ENCODE measurements around the gene PDS5A.
"Not testable (repeated sequence)": the region's sequence is repeated elsewhere in the genome, so short reads cannot be mapped to it uniquely, and the experiment has no call there.

PDS5A gene

GRCh38 chr4:39813761-39814160 is 163.9 kb downstream of the PDS5A start:
- DNase-seq (ENCODE audit: low read depth, low spot score); H3K27ac ChIP-seq (ENCODE audit: low read length); H3K4me1 ChIP-seq (ENCODE audit: control insufficient read depth, insufficient read depth, low read length); H3K9me3 ChIP-seq (ENCODE audit: control insufficient read depth, insufficient read depth, low read length); H3K27me3 ChIP-seq (ENCODE audit: control insufficient read depth, insufficient read depth, low read length); H3K36me3 ChIP-seq (ENCODE audit: control insufficient read depth, insufficient read depth, low read length); H3K4me3 ChIP-seq (ENCODE audit: low read length): not testable (repeated sequence)
- 100% methylated on average over 2 of the region's 2 CpGs for WGBS (ENCODE audit: insufficient coverage, insufficient read length)

- not testable (repeated sequence) for H3K36me3 ChIP-seq (ENCODE audit: control insufficient read depth, insufficient read depth, low read length); DNase-seq (ENCODE audit: low read depth, low spot score); H3K27me3 ChIP-seq (ENCODE audit: control insufficient read depth, insufficient read depth, low read length); H3K9me3 ChIP-seq (ENCODE audit: control insufficient read depth, insufficient read depth, low read length); H3K27ac ChIP-seq (ENCODE audit: low read length); H3K4me3 ChIP-seq (ENCODE audit: low read length); H3K4me1 ChIP-seq (ENCODE audit: control insufficient read depth, insufficient read depth, low read length)
- no CpG with 5 or more reads among the region's 1 CpG for WGBS (ENCODE audit: insufficient coverage, insufficient read length)
These were observed 164.7 kb downstream of the PDS5A start for GRCh38 chr4:39813033-39813432.

- DNase-seq (ENCODE audit: low read depth, low spot score), result no peak
- Histone ChIP-seq H3K4me3 (ENCODE audit: low read length) (no peak overlapping the region), H3K36me3 (ENCODE audit: control insufficient read depth, insufficient read depth, low read length) (no peaks in the 10 kb centered on the region), H3K27me3 (ENCODE audit: control insufficient read depth, insufficient read depth, low read length) (no peaks in the 10 kb centered on the region), H3K4me1 (ENCODE audit: control insufficient read depth, insufficient read depth, low read length) (no peaks in the 10 kb centered on the region), H3K9me3 (ENCODE audit: control insufficient read depth, insufficient read depth, low read length) (no peaks in the 10 kb centered on the region), H3K27ac (ENCODE audit: low read length) (no peak overlapping the region)
- WGBS (ENCODE audit: insufficient coverage, insufficient read length), result no CpG with 5 or more reads among the region's 6 CpGs
These were observed 165.2 kb downstream of the PDS5A start for GRCh38 chr4:39812500-39812899.

GRCh38 chr4:39808231-39808749 is 169.4 kb downstream of the PDS5A start:
- no CpG with 5 or more reads among the region's 8 CpGs for WGBS (ENCODE audit: insufficient coverage, insufficient read length)
- H3K27ac ChIP-seq (ENCODE audit: low read length), result no peak overlapping the region

GRCh38 chr4:39802005-39802404 is 175.7 kb downstream of the PDS5A start:
- H3K27ac ChIP-seq (ENCODE audit: low read length), result no peak overlapping the region
- H3K4me1 ChIP-seq (ENCODE audit: control insufficient read depth, insufficient read depth, low read length), result no peaks in the 10 kb centered on the region
- no peak for DNase-seq (ENCODE audit: low read depth, low spot score)
- H3K27me3 ChIP-seq (ENCODE audit: control insufficient read depth, insufficient read depth, low read length), result no peaks in the 10 kb centered on the region
- no peaks in the 10 kb centered on the region for H3K9me3 ChIP-seq (ENCODE audit: control insufficient read depth, insufficient read depth, low read length)
- no CpG with 5 or more reads among the region's 4 CpGs for WGBS (ENCODE audit: insufficient coverage, insufficient read length)
- no peak overlapping the region for H3K4me3 ChIP-seq (ENCODE audit: low read length)
- H3K36me3 ChIP-seq (ENCODE audit: control insufficient read depth, insufficient read depth, low read length), result no peaks in the 10 kb centered on the region

More at GRCh38 chr4:39808231-39808749, 169.4 kb downstream of the PDS5A start:
- H3K36me3 ChIP-seq (ENCODE audit: control insufficient read depth, insufficient read depth, low read length), result no peaks in the 10 kb centered on the region
- H3K4me3 ChIP-seq (ENCODE audit: low read length), result no peak overlapping the region
- DNase-seq (ENCODE audit: low read depth, low spot score), result no peak
- no peaks in the 10 kb centered on the region for H3K4me1 ChIP-seq (ENCODE audit: control insufficient read depth, insufficient read depth, low read length)
- no peaks in the 10 kb centered on the region for H3K27me3 ChIP-seq (ENCODE audit: control insufficient read depth, insufficient read depth, low read length)
- no peaks in the 10 kb centered on the region for H3K9me3 ChIP-seq (ENCODE audit: control insufficient read depth, insufficient read depth, low read length)

- no CpG with 5 or more reads among the region's 13 CpGs for WGBS (ENCODE audit: insufficient coverage, insufficient read length)
- H3K4me3 ChIP-seq (ENCODE audit: low read length); H3K9me3 ChIP-seq (ENCODE audit: control insufficient read depth, insufficient read depth, low read length); H3K27me3 ChIP-seq (ENCODE audit: control insufficient read depth, insufficient read depth, low read length); DNase-seq (ENCODE audit: low read depth, low spot score); H3K27ac ChIP-seq (ENCODE audit: low read length); H3K36me3 ChIP-seq (ENCODE audit: control insufficient read depth, insufficient read depth, low read length); H3K4me1 ChIP-seq (ENCODE audit: control insufficient read depth, insufficient read depth, low read length): not testable (repeated sequence)
These were observed 184.7 kb downstream of the PDS5A start for GRCh38 chr4:39792976-39793375.

GRCh38 chr4:39792529-39792928 is 185.2 kb downstream of the PDS5A start:
- Histone ChIP-seq H3K36me3 (ENCODE audit: control insufficient read depth, insufficient read depth, low read length) (no peaks in the 10 kb centered on the region), H3K4me3 (ENCODE audit: low read length) (no peak overlapping the region), H3K27me3 (ENCODE audit: control insufficient read depth, insufficient read depth, low read length) (no peaks in the 10 kb centered on the region), H3K4me1 (ENCODE audit: control insufficient read depth, insufficient read depth, low read length) (no peaks in the 10 kb centered on the region), H3K27ac (ENCODE audit: low read length) (no peak overlapping the region), H3K9me3 (ENCODE audit: control insufficient read depth, insufficient read depth, low read length) (no peaks in the 10 kb centered on the region)
- no CpG with 5 or more reads among the region's 3 CpGs for WGBS (ENCODE audit: insufficient coverage, insufficient read length)
- DNase-seq (ENCODE audit: low read depth, low spot score), result no peak

- Histone ChIP-seq H3K4me1 (ENCODE audit: control insufficient read depth, insufficient read depth, low read length) (no peaks in the 10 kb centered on the region), H3K4me3 (ENCODE audit: low read length) (no peak overlapping the region), H3K27ac (ENCODE audit: low read length) (no peak overlapping the region), H3K27me3 (ENCODE audit: control insufficient read depth, insufficient read depth, low read length) (no peaks in the 10 kb centered on the region), H3K9me3 (ENCODE audit: control insufficient read depth, insufficient read depth, low read length) (no peaks in the 10 kb centered on the region), H3K36me3 (ENCODE audit: control insufficient read depth, insufficient read depth, low read length) (no peaks in the 10 kb centered on the region)
- WGBS (ENCODE audit: insufficient coverage, insufficient read length), result no CpG with 5 or more reads among the region's 5 CpGs
- no peak for DNase-seq (ENCODE audit: low read depth, low spot score)
These were observed 185.6 kb downstream of the PDS5A start for GRCh38 chr4:39792128-39792527.

GRCh38 chr4:39786838-39787237 is 190.9 kb downstream of the PDS5A start:
- no peaks in the 10 kb centered on the region for H3K9me3 ChIP-seq (ENCODE audit: control insufficient read depth, insufficient read depth, low read length)
- H3K27ac ChIP-seq (ENCODE audit: low read length), result no peak overlapping the region
- H3K27me3 ChIP-seq (ENCODE audit: control insufficient read depth, insufficient read depth, low read length), result no peaks in the 10 kb centered on the region
- H3K4me1 ChIP-seq (ENCODE audit: control insufficient read depth, insufficient read depth, low read length), result no peaks in the 10 kb centered on the region
- H3K4me3 ChIP-seq (ENCODE audit: low read length), result no peak overlapping the region
- no CpG with 5 or more reads among the region's 4 CpGs for WGBS (ENCODE audit: insufficient coverage, insufficient read length)
- no peaks in the 10 kb centered on the region for H3K36me3 ChIP-seq (ENCODE audit: control insufficient read depth, insufficient read depth, low read length)
- DNase-seq (ENCODE audit: low read depth, low spot score), result no peak

- Histone ChIP-seq H3K27ac (ENCODE audit: low read length) (no peak overlapping the region), H3K9me3 (ENCODE audit: control insufficient read depth, insufficient read depth, low read length) (no peaks in the 10 kb centered on the region), H3K27me3 (ENCODE audit: control insufficient read depth, insufficient read depth, low read length) (no peaks in the 10 kb centered on the region), H3K4me3 (ENCODE audit: low read length) (no peak overlapping the region), H3K4me1 (ENCODE audit: control insufficient read depth, insufficient read depth, low read length) (no peaks in the 10 kb centered on the region), H3K36me3 (ENCODE audit: control insufficient read depth, insufficient read depth, low read length) (no peaks in the 10 kb centered on the region)
- no peak for DNase-seq (ENCODE audit: low read depth, low spot score)
- no CpG with 5 or more reads among the region's 1 CpG for WGBS (ENCODE audit: insufficient coverage, insufficient read length)
These were observed 192.6 kb downstream of the PDS5A start for GRCh38 chr4:39785083-39785482.

GRCh38 chr4:39781988-39782387 is 195.7 kb downstream of the PDS5A start:
- H3K27me3 ChIP-seq (ENCODE audit: control insufficient read depth, insufficient read depth, low read length); DNase-seq (ENCODE audit: low read depth, low spot score); H3K9me3 ChIP-seq (ENCODE audit: control insufficient read depth, insufficient read depth, low read length); H3K27ac ChIP-seq (ENCODE audit: low read length); H3K4me3 ChIP-seq (ENCODE audit: low read length); H3K36me3 ChIP-seq (ENCODE audit: control insufficient read depth, insufficient read depth, low read length); H3K4me1 ChIP-seq (ENCODE audit: control insufficient read depth, insufficient read depth, low read length): not testable (repeated sequence)
- WGBS (ENCODE audit: insufficient coverage, insufficient read length), result no CpG with 5 or more reads among the region's 2 CpGs
